HL-60 (cell line): ENCODE data around the gene LNPEP.

ENCODE experiments used
- DNase-seq, 2 experiments: peaks; one replicate each; pipeline ENCODE4 v3.0.0-alpha.2; 2010 to 2020; ENCODE audit warnings: low read depth in 1 of 2, low spot score in 1 of 2
- H3K27ac ChIP-seq: fragments of 250-450 bp; sonication (Bioruptor Pico); replicated peaks from 2 replicates; pipeline ENCODE4 v1.5.1; 2020; ENCODE audit warnings: mild to moderate bottlenecking, moderate library complexity
- H3K27me3 ChIP-seq: fragments of 250-450 bp; sonication (Bioruptor Pico); 2 replicates; pipeline ENCODE4 v1.5.1; 2021; ENCODE audit warnings: mild to moderate bottlenecking, moderate library complexity; ENCODE audit not compliant: insufficient read depth, poor library complexity, severe bottlenecking
- H3K4me3 ChIP-seq: replicated peaks from 2 replicates; pipeline ENCODE4 v1.5.1; 2011; ENCODE audit warnings: mild to moderate bottlenecking, control low read depth, low read length; ENCODE audit not compliant: insufficient read depth
- GABPA ChIP-seq: IDR thresholded peaks from 2 replicates; pipeline ENCODE4 v1.6.1; 2012; ENCODE audit warnings: low read depth
- POLR2AphosphoS5 ChIP-seq: IDR thresholded peaks from 2 replicates; pipeline ENCODE4 v1.6.1; 2012; ENCODE audit warnings: low read depth
- SPI1 ChIP-seq: IDR thresholded peaks from 2 replicates; pipeline ENCODE4 v1.6.1; 2012; ENCODE audit warnings: low read depth, mild to moderate bottlenecking, borderline replicate concordance
- TF ChIP-seq, protein P1 (sequence below): IDR thresholded peaks from 2 replicates; pipeline ENCODE4 v1.6.1; 2012; ENCODE audit warnings: low read depth; ENCODE audit not compliant: insufficient replicate concordance
- TF ChIP-seq, protein P2 (sequence below): IDR thresholded peaks from one replicate; pipeline ENCODE4 v1.5.1; 2011; ENCODE audit warnings: low read length, control low read depth, inconsistent platforms; ENCODE audit not compliant: insufficient read depth

The LNPEP gene

DNA sequence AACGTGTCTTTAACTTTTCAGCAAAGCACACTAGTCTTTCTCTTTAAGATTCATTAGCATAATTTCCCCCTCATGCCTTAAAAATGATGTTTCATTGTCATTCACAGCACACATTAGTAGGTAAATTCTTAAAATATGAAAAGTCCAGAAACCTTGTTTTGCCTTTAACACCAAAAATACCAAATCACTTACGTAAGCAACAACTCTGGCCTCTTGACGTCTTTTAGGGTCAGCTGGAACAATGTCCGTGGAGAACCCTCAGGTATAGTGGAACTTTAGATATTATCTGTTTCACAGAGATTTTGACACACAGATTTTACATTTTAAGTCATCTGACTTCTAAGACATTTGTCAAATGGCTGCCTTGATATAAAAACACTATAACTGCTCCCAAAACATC, 30.9 kb downstream of the LNPEP start:
- TF ChIP-seq, protein P1, sequence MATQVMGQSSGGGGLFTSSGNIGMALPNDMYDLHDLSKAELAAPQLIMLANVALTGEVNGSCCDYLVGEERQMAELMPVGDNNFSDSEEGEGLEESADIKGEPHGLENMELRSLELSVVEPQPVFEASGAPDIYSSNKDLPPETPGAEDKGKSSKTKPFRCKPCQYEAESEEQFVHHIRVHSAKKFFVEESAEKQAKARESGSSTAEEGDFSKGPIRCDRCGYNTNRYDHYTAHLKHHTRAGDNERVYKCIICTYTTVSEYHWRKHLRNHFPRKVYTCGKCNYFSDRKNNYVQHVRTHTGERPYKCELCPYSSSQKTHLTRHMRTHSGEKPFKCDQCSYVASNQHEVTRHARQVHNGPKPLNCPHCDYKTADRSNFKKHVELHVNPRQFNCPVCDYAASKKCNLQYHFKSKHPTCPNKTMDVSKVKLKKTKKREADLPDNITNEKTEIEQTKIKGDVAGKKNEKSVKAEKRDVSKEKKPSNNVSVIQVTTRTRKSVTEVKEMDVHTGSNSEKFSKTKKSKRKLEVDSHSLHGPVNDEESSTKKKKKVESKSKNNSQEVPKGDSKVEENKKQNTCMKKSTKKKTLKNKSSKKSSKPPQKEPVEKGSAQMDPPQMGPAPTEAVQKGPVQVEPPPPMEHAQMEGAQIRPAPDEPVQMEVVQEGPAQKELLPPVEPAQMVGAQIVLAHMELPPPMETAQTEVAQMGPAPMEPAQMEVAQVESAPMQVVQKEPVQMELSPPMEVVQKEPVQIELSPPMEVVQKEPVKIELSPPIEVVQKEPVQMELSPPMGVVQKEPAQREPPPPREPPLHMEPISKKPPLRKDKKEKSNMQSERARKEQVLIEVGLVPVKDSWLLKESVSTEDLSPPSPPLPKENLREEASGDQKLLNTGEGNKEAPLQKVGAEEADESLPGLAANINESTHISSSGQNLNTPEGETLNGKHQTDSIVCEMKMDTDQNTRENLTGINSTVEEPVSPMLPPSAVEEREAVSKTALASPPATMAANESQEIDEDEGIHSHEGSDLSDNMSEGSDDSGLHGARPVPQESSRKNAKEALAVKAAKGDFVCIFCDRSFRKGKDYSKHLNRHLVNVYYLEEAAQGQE: no peak
- TF ChIP-seq POLR2AphosphoS5 (no peak), GABPA (no peak), SPI1 (no peak)
- TF ChIP-seq, protein P2, sequence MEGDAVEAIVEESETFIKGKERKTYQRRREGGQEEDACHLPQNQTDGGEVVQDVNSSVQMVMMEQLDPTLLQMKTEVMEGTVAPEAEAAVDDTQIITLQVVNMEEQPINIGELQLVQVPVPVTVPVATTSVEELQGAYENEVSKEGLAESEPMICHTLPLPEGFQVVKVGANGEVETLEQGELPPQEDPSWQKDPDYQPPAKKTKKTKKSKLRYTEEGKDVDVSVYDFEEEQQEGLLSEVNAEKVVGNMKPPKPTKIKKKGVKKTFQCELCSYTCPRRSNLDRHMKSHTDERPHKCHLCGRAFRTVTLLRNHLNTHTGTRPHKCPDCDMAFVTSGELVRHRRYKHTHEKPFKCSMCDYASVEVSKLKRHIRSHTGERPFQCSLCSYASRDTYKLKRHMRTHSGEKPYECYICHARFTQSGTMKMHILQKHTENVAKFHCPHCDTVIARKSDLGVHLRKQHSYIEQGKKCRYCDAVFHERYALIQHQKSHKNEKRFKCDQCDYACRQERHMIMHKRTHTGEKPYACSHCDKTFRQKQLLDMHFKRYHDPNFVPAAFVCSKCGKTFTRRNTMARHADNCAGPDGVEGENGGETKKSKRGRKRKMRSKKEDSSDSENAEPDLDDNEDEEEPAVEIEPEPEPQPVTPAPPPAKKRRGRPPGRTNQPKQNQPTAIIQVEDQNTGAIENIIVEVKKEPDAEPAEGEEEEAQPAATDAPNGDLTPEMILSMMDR: no peak
- no peak overlapping the region for H3K27ac ChIP-seq

DNA sequence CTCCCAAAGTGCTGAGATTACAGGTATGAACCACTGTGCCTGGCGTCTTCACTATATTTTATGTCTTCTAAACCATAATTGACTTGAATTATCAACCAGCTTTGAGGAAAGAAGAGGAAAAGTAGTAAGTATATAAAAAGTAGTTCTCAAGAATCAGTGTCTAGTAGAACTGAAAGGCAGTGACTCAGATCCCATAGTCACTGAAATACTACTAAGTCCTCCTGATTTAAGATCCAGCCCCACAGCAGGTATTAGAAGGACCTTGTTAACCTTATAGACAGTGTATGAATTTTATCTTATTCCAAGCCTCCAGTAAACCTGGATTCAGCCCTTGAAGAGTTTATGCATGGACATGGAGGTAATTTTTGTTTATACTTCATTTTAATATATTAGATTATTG, 31.5 kb downstream of the LNPEP start:
- no peak for DNase-seq

More for the DNA sequence above, 30.9 kb downstream of the LNPEP start:
- H3K4me3 ChIP-seq: no peak overlapping the region
- no peaks in the 10 kb centered on the region for H3K27me3 ChIP-seq
- no peak for DNase-seq

DNA sequence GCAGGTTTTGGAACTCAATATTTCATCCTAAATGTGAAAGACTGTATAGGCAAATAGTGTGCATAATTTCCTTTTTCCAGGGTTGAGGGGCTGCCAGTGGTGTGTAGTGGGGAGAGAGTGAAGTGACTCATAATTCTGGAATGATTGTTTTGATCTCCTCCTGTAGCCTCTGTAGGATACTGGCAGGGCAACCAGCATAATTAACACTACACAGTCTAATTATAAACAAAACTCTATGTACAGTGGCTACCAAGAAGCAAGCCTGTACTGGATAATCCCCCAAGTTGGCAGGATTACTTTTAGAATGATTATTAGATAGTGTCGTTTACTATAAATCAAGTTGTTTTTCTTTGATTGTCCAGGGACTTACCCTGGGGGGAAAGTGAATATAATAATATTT, 32.2 kb downstream of the LNPEP start:
- Histone ChIP-seq H3K4me3 (no peak overlapping the region), H3K27ac (no peak overlapping the region), H3K27me3 (no peaks in the 10 kb centered on the region)
- DNase-seq: no peak
- no peak for TF ChIP-seq SPI1
- TF ChIP-seq, protein P1: no peak
- TF ChIP-seq, protein P2: no peak
- no peak for TF ChIP-seq GABPA
- no peak for TF ChIP-seq POLR2AphosphoS5

More for the DNA sequence above, 31.5 kb downstream of the LNPEP start:
- TF ChIP-seq POLR2AphosphoS5 (no peak), GABPA (no peak), SPI1 (no peak)
- TF ChIP-seq, protein P2: no peak
- TF ChIP-seq, protein P1: no peak
- Histone ChIP-seq H3K4me3 (no peak overlapping the region), H3K27me3 (no peaks in the 10 kb centered on the region), H3K27ac (no peak overlapping the region)
